ENCODE data around the gene SPOCK3. TPM values are rescaled to one million over a fixed set of nuclear protein-coding genes. Genes with fewer than 3 reads are reported as not detected.

Gene SPOCK3
- total RNA-seq, 1 experiment from 2014 or later = 0.24 TPM

DNA sequence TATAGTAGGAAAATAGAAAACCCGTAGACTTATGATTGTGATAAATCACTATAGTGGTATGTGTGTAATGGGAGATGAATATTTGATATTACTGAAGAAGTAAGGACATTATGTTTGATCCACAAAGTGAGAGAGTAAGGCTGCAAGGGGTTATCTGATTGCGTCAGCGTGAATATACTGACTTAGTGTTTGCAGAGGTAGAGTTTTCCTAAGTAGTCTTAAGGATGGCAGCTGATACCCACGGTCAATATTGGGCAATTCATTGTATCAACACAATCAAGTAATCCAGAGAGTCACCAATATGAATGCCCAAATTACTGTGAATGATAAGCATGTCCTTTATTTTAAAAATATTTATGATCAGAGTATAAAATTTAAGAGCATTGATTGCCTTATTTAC lies 83.7 kb downstream of the SPOCK3 start:
- CTCF ChIA-PET = no interaction called here
- no peak for DNase-seq (ENCODE audit: low spot score)
- Mint-ChIP-seq H3K27me3 (ENCODE audit: low read depth) (no peaks in the 10 kb centered on the region), H3K4me1 (no peaks in the 10 kb centered on the region), H3K9me3 (no peaks in the 10 kb centered on the region), H3K27ac (no peak overlapping the region), H3K4me3 (no peak overlapping the region), H3K36me3 (no peaks in the 10 kb centered on the region)
- POLR2A ChIA-PET = no interaction called here
- no peak for ATAC-seq
- TF ChIP-seq, protein P1, sequence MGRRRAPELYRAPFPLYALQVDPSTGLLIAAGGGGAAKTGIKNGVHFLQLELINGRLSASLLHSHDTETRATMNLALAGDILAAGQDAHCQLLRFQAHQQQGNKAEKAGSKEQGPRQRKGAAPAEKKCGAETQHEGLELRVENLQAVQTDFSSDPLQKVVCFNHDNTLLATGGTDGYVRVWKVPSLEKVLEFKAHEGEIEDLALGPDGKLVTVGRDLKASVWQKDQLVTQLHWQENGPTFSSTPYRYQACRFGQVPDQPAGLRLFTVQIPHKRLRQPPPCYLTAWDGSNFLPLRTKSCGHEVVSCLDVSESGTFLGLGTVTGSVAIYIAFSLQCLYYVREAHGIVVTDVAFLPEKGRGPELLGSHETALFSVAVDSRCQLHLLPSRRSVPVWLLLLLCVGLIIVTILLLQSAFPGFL (CRISPR knock-in tag; IDR thresholded peaks at IDR 0.05; ENCODE audit: borderline replicate concordance) = no peak
- no peak for TF ChIP-seq FOXJ3 (CRISPR knock-in tag; IDR thresholded peaks at IDR 0.05; ENCODE audit: borderline replicate concordance)

DNA sequence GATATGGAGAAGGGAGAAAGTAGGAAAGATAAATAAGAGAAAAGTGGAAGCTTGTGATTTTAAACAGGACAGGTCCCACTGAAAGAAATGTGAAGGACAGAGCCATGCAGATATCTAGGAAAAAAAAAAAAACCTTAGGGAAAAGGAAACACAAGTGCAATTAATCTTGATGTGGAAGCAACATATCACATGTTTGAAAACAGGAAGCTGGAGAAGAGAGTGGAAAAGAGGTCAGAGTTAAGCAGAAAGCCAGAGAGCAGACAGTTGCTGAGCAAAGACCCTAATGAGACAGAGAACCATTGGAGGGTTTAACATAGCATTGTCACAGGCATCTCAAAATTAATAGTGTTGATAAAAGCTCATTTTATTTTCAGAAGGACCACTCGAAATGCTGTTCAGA lies 89.7 kb downstream of the SPOCK3 start:
- H3K4me3 Mint-ChIP-seq = no peak overlapping the region
- no peaks in the 10 kb centered on the region for H3K4me1 Mint-ChIP-seq
- H3K9me3 Mint-ChIP-seq = no peaks in the 10 kb centered on the region
- no peaks in the 10 kb centered on the region for H3K36me3 Mint-ChIP-seq
- no peaks in the 10 kb centered on the region for H3K27me3 Mint-ChIP-seq (ENCODE audit: low read depth)
- POLR2A ChIA-PET = no interaction called here
- TF ChIP-seq, protein P2, sequence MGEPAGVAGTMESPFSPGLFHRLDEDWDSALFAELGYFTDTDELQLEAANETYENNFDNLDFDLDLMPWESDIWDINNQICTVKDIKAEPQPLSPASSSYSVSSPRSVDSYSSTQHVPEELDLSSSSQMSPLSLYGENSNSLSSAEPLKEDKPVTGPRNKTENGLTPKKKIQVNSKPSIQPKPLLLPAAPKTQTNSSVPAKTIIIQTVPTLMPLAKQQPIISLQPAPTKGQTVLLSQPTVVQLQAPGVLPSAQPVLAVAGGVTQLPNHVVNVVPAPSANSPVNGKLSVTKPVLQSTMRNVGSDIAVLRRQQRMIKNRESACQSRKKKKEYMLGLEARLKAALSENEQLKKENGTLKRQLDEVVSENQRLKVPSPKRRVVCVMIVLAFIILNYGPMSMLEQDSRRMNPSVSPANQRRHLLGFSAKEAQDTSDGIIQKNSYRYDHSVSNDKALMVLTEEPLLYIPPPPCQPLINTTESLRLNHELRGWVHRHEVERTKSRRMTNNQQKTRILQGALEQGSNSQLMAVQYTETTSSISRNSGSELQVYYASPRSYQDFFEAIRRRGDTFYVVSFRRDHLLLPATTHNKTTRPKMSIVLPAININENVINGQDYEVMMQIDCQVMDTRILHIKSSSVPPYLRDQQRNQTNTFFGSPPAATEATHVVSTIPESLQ (CRISPR knock-in tag; IDR thresholded peaks at IDR 0.05) = no peak
- TF ChIP-seq ZBTB21 (CRISPR knock-in tag; IDR thresholded peaks at IDR 0.05; ENCODE audit: borderline replicate concordance) (no peak), PRRX2 (CRISPR knock-in tag; IDR thresholded peaks at IDR 0.05) (no peak)
- DNase-seq (ENCODE audit: low spot score) = no peak
- ATAC-seq = no peak
- CTCF ChIA-PET = no interaction called here
- no peak overlapping the region for H3K27ac Mint-ChIP-seq

DNA sequence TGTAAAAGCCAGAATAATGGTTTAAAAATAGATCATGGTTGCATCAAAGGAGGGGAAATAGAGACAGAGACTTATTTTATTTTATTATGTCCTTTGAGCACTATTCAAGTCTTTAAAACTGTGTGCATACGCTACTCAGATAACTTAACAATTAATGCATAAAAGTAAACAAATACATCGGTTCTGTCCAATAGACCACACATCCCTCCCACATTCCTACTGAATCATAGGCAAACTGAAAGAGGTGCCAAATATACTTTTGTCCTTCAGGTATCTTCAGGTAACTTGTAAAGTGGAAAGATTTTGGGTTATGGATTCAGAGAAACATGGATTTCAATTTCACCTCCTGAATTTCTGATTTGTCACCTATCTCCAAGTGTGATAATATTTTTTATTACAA lies 91.3 kb downstream of the SPOCK3 start:
- Mint-ChIP-seq H3K4me3 (no peak overlapping the region), H3K27me3 (ENCODE audit: low read depth) (no peaks in the 10 kb centered on the region), H3K4me1 (no peaks in the 10 kb centered on the region), H3K27ac (no peak overlapping the region), H3K9me3 (no peaks in the 10 kb centered on the region), H3K36me3 (no peaks in the 10 kb centered on the region)
- DNase-seq (ENCODE audit: low spot score) (no peak), ATAC-seq (no peak)
- TF ChIP-seq, protein P3, sequence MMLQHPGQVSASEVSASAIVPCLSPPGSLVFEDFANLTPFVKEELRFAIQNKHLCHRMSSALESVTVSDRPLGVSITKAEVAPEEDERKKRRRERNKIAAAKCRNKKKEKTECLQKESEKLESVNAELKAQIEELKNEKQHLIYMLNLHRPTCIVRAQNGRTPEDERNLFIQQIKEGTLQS (CRISPR knock-in tag; conservative IDR thresholded peaks at IDR 0.05) = no peak
- POLR2A ChIA-PET = no interaction called here
- CTCF ChIA-PET = no interaction called here

DNA sequence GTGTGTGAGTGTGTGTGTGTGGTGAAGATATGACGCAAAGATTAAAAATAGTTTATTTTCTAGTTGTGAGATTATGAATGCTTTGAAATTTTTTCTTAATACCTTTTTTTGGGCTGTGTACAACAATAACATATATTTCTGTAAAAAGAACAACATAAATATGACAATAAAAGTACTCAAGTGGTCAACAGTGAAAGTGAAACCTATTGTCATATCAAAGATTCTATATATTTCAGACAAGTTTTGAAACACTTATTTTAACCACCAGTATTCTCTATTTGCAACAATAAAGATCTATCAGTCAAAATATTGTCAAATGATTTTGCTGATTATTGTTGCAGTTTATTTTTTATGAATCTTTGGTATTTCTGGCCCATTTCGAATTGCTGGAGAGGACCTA lies 98.0 kb downstream of the SPOCK3 start:
- Mint-ChIP-seq H3K4me1 (0 out of 2 replicates have a peak, but pooled peaks cover 4% of the 10 kb centered on the region), H3K27me3 (ENCODE audit: low read depth) (no peaks in the 10 kb centered on the region), H3K36me3 (no peaks in the 10 kb centered on the region), H3K27ac (no peak overlapping the region), H3K4me3 (no peak overlapping the region), H3K9me3 (no peaks in the 10 kb centered on the region)
- ATAC-seq (no peak), DNase-seq (ENCODE audit: low spot score) (no peak)
- ChIA-PET CTCF (no interaction called here), POLR2A (no interaction called here)
- TF ChIP-seq, protein P4, sequence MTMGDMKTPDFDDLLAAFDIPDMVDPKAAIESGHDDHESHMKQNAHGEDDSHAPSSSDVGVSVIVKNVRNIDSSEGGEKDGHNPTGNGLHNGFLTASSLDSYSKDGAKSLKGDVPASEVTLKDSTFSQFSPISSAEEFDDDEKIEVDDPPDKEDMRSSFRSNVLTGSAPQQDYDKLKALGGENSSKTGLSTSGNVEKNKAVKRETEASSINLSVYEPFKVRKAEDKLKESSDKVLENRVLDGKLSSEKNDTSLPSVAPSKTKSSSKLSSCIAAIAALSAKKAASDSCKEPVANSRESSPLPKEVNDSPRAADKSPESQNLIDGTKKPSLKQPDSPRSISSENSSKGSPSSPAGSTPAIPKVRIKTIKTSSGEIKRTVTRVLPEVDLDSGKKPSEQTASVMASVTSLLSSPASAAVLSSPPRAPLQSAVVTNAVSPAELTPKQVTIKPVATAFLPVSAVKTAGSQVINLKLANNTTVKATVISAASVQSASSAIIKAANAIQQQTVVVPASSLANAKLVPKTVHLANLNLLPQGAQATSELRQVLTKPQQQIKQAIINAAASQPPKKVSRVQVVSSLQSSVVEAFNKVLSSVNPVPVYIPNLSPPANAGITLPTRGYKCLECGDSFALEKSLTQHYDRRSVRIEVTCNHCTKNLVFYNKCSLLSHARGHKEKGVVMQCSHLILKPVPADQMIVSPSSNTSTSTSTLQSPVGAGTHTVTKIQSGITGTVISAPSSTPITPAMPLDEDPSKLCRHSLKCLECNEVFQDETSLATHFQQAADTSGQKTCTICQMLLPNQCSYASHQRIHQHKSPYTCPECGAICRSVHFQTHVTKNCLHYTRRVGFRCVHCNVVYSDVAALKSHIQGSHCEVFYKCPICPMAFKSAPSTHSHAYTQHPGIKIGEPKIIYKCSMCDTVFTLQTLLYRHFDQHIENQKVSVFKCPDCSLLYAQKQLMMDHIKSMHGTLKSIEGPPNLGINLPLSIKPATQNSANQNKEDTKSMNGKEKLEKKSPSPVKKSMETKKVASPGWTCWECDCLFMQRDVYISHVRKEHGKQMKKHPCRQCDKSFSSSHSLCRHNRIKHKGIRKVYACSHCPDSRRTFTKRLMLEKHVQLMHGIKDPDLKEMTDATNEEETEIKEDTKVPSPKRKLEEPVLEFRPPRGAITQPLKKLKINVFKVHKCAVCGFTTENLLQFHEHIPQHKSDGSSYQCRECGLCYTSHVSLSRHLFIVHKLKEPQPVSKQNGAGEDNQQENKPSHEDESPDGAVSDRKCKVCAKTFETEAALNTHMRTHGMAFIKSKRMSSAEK (CRISPR knock-in tag; IDR thresholded peaks at IDR 0.05; ENCODE audit: borderline replicate concordance) = no peak
- TF ChIP-seq HMGA2 (CRISPR knock-in tag; IDR thresholded peaks at IDR 0.05) = no peak
- TF ChIP-seq ZNF416 (CRISPR knock-in tag; IDR thresholded peaks at IDR 0.05) = no peak
- TF ChIP-seq, protein P5, sequence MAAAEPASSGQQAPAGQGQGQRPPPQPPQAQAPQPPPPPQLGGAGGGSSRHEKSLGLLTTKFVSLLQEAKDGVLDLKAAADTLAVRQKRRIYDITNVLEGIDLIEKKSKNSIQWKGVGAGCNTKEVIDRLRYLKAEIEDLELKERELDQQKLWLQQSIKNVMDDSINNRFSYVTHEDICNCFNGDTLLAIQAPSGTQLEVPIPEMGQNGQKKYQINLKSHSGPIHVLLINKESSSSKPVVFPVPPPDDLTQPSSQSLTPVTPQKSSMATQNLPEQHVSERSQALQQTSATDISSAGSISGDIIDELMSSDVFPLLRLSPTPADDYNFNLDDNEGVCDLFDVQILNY (CRISPR knock-in tag; IDR thresholded peaks at IDR 0.05) = no peak
- TF ChIP-seq, protein P6, sequence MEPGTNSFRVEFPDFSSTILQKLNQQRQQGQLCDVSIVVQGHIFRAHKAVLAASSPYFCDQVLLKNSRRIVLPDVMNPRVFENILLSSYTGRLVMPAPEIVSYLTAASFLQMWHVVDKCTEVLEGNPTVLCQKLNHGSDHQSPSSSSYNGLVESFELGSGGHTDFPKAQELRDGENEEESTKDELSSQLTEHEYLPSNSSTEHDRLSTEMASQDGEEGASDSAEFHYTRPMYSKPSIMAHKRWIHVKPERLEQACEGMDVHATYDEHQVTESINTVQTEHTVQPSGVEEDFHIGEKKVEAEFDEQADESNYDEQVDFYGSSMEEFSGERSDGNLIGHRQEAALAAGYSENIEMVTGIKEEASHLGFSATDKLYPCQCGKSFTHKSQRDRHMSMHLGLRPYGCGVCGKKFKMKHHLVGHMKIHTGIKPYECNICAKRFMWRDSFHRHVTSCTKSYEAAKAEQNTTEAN (CRISPR knock-in tag; IDR thresholded peaks at IDR 0.05) = no peak
- TF ChIP-seq TEAD4 (CRISPR knock-in tag; IDR thresholded peaks at IDR 0.05) = no peak
- TF ChIP-seq ZNF121 (CRISPR knock-in tag; IDR thresholded peaks at IDR 0.05) = no peak
- TF ChIP-seq CREM (CRISPR knock-in tag; IDR thresholded peaks at IDR 0.05) = no peak
- no peak for TF ChIP-seq ZNF263 (CRISPR knock-in tag; IDR thresholded peaks at IDR 0.05; ENCODE audit: low read depth)
- TF ChIP-seq, protein P7, sequence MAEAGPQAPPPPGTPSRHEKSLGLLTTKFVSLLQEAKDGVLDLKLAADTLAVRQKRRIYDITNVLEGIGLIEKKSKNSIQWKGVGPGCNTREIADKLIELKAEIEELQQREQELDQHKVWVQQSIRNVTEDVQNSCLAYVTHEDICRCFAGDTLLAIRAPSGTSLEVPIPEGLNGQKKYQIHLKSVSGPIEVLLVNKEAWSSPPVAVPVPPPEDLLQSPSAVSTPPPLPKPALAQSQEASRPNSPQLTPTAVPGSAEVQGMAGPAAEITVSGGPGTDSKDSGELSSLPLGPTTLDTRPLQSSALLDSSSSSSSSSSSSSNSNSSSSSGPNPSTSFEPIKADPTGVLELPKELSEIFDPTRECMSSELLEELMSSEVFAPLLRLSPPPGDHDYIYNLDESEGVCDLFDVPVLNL (CRISPR knock-in tag; IDR thresholded peaks at IDR 0.05; ENCODE audit: borderline replicate concordance, low read depth) = no peak
- no peak for TF ChIP-seq ZNF138 (CRISPR knock-in tag; conservative IDR thresholded peaks at IDR 0.05)
- no peak for TF ChIP-seq GRHL2 (CRISPR knock-in tag; IDR thresholded peaks at IDR 0.05; ENCODE audit: insufficient replicate concordance, severe bottlenecking)
- no peak for TF ChIP-seq MXD4 (CRISPR knock-in tag; IDR thresholded peaks at IDR 0.05; ENCODE audit: borderline replicate concordance)

Measured in WTC11 (cell line).